ENCODE measurements around the gene GMDS.

GMDS gene

DNA sequence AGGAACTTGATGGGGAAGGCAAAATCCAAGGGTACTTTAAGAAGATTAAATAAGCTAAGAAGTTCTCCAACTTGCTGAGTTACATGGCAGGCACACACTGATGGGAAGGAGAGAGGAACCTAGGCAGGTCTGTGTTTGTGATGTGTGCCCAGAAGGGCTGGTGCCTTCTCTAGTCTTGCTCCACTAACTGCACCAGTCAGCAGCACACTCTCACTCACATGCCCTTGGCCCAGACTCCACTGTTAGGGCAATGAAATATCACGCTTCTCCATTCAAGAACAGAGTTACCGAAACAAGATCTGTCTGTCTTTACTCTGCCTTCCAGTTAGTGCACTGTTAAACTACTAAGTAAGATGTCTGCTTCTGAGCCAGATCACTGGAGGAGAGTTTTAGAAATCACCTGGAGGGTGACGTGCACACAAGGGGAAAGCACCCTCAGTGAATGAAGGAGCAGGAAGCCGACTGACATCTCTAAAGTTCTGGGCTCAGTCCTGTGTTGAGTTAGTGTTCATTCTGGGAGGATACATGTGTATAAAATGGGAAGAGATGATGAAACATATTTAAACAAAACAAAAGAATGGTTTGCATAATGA lies 384.6 kb downstream of the GMDS start:
- TF ChIP-seq, protein P1, sequence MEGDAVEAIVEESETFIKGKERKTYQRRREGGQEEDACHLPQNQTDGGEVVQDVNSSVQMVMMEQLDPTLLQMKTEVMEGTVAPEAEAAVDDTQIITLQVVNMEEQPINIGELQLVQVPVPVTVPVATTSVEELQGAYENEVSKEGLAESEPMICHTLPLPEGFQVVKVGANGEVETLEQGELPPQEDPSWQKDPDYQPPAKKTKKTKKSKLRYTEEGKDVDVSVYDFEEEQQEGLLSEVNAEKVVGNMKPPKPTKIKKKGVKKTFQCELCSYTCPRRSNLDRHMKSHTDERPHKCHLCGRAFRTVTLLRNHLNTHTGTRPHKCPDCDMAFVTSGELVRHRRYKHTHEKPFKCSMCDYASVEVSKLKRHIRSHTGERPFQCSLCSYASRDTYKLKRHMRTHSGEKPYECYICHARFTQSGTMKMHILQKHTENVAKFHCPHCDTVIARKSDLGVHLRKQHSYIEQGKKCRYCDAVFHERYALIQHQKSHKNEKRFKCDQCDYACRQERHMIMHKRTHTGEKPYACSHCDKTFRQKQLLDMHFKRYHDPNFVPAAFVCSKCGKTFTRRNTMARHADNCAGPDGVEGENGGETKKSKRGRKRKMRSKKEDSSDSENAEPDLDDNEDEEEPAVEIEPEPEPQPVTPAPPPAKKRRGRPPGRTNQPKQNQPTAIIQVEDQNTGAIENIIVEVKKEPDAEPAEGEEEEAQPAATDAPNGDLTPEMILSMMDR (IDR thresholded peaks at IDR 0.05; ENCODE audit: borderline replicate concordance, insufficient read depth, low read depth, low read length): no peak

DNA sequence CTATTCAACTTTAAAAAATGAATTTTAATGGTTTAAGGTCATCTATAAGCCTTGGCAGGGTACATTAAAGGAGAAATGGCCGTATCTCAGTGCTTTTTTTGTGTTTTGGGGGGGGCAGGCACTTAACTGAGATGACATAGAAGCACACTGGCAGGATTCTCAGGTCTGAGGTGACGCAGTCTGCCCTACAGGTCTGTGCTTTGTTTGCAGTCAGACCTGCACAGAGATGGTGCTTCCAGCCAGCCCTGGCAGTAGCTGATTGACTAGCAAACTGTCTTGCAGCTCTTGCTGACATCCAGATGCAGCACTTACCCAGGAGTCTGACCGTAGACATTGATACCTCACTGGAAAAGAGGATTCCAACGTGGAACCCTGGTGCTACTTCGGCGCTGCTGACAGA lies 386.5 kb downstream of the GMDS start:
- TF ChIP-seq, protein P1 (IDR thresholded peaks at IDR 0.05; ENCODE audit: borderline replicate concordance, insufficient read depth, low read depth, low read length): no peak
- H3K4me3 ChIP-seq (ENCODE audit: low read depth, low read length): no peak overlapping the region

More for the DNA sequence above, 384.6 kb downstream of the GMDS start:
- H3K4me3 ChIP-seq (ENCODE audit: low read depth, low read length): no peak overlapping the region

DNA sequence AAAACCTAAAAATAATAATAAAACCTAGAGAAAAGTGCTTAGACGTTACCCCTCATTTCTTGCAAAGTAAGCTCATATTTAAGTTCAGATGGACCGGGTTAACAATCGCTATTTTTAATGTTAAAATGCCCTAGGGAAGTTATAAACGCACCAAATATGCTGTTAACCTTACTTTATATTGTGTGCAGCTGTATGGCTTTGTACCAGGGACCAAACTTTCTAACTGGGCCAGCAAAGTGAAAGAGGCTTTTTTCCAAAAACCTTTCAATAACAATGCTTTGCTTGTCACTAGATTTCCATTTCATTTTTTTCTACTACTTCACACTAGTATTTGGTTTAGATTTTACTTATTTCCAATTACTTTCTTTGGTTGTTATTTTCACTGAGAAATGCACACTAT lies 387.2 kb downstream of the GMDS start:
- TF ChIP-seq, protein P1 (IDR thresholded peaks at IDR 0.05; ENCODE audit: borderline replicate concordance, insufficient read depth, low read depth, low read length): no peak
- H3K4me3 ChIP-seq (ENCODE audit: low read depth, low read length): no peak overlapping the region

GRCh38 chr6:1856381-1856780 lies 389.0 kb downstream of the GMDS start:
- H3K4me3 ChIP-seq (ENCODE audit: low read depth, low read length): no peak overlapping the region
- TF ChIP-seq, protein P1 (IDR thresholded peaks at IDR 0.05; ENCODE audit: borderline replicate concordance, insufficient read depth, low read depth, low read length): no peak

- H3K4me3 ChIP-seq (ENCODE audit: low read depth, low read length): no peak overlapping the region
- TF ChIP-seq, protein P1 (IDR thresholded peaks at IDR 0.05; ENCODE audit: borderline replicate concordance, insufficient read depth, low read depth, low read length): no peak
Measured at GRCh38 chr6:1855890-1856289, 389.5 kb downstream of the GMDS start.

- TF ChIP-seq, protein P1 (IDR thresholded peaks at IDR 0.05; ENCODE audit: borderline replicate concordance, insufficient read depth, low read depth, low read length): no peak
- H3K4me3 ChIP-seq (ENCODE audit: low read depth, low read length): no peak overlapping the region
Measured at GRCh38 chr6:1854296-1854695, 391.1 kb downstream of the GMDS start.

GRCh38 chr6:1853761-1854160 lies 391.6 kb downstream of the GMDS start:
- TF ChIP-seq, protein P1 (IDR thresholded peaks at IDR 0.05; ENCODE audit: borderline replicate concordance, insufficient read depth, low read depth, low read length): no peak
- no peak overlapping the region for H3K4me3 ChIP-seq (ENCODE audit: low read depth, low read length)
